ENCODE data around the gene UVRAG. TPM values are rescaled to one million over a fixed set of nuclear protein-coding genes. Genes with fewer than 3 reads are reported as not detected.

The UVRAG gene
- total RNA-seq, 1 donor from 2014 or later = 45.2 TPM

- Histone ChIP-seq H3K27me3 (no peaks in the 10 kb centered on the region), H3K27ac (no peak overlapping the region), H3K36me3 (no peaks in the 10 kb centered on the region), H3K4me3 (no peak overlapping the region), H3K4me1 (peaks cover 0 to 7% of the 10 kb centered on the region in 2 donors), H3K9me3 (no peaks in the 10 kb centered on the region)
- DNase-seq (ENCODE audit: low spot score in 2 of 2) = no peak
- no peak for TF ChIP-seq CTCF (IDR thresholded peaks at IDR 0.05)
- intact Hi-C loops (cut with DNase I) = no loop called here
Observed at GRCh38 chr11:75954039-75954438, 139.0 kb downstream of the UVRAG start.

DNA sequence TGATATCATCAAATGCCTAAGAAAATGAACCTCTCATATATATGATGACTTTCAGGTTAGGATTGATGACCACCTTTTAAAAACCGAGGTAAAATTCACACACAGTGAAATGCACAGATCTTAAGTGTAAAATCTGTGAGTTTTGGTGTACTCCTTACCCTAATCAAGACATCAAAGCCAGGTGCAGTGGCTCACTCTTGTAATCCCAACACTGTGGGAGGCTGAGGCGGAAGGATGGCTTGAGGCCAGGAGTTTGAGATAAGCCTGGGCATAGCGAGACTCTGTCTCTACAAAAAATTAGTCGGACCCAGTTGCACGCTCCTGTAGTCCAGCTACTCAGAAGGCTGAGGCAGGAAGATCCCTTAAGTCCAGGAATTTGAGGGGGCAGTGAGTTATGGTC lies 140.4 kb downstream of the UVRAG start:
- Histone ChIP-seq H3K27ac (no peak overlapping the region), H3K27me3 (no peaks in the 10 kb centered on the region), H3K4me3 (no peak overlapping the region), H3K4me1 (peaks cover 0 to 7% of the 10 kb centered on the region in 2 donors), H3K36me3 (no peaks in the 10 kb centered on the region), H3K9me3 (no peaks in the 10 kb centered on the region)
- no peak for TF ChIP-seq CTCF (IDR thresholded peaks at IDR 0.05)
- intact Hi-C loops (cut with DNase I) = no loop called here
- no peak for DNase-seq (ENCODE audit: low spot score in 2 of 2)

DNA sequence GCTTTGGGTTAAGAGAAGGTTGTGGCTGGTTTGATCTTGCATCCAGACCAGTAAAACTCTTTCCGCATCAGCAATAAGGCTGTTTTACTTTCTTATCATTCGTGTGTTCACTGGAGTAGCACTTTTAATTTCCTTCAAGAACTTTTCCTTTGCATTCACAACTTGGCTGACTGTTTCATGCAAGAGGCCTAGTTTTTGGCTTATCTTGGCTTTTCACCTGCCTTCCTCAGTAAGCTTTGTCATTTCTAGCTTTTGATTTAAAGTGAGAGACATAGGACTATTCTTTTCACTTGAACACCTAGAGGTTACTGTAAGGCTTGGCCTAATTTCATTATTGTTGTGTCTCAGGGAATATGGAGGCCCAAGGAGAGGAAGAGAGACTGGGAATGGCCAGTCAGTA lies 144.5 kb downstream of the UVRAG start:
- H3K36me3 ChIP-seq = no peaks in the 10 kb centered on the region
- H3K4me3 ChIP-seq = no peak overlapping the region
- no peaks in the 10 kb centered on the region for H3K9me3 ChIP-seq
- peaks cover 0 to 4% of the 10 kb centered on the region in 2 donors for H3K4me1 ChIP-seq
- TF ChIP-seq CTCF (IDR thresholded peaks at IDR 0.05) = no peak
- intact Hi-C loops (cut with DNase I) = no loop called here
- no peaks in the 10 kb centered on the region for H3K27me3 ChIP-seq
- DNase-seq (ENCODE audit: low spot score in 2 of 2) = no peak
- H3K27ac ChIP-seq = no peak overlapping the region

GRCh38 chr11:75964071-75964470 lies 149.1 kb downstream of the UVRAG start:
- Histone ChIP-seq H3K27me3 (no peaks in the 10 kb centered on the region), H3K4me3 (no peak overlapping the region)
- intact Hi-C loops (cut with DNase I) = no loop called here

GRCh38 chr11:75966537-75967287 lies 151.7 kb downstream of the UVRAG start:
- H3K27ac ChIP-seq = no peak overlapping the region
- H3K36me3 ChIP-seq = no peaks in the 10 kb centered on the region
- no peaks in the 10 kb centered on the region for H3K9me3 ChIP-seq
- H3K4me3 ChIP-seq = no peak overlapping the region
- intact Hi-C loops (cut with DNase I) = no loop called here
- no peak for DNase-seq (ENCODE audit: low spot score in 2 of 2)
- no peaks in the 10 kb centered on the region for H3K4me1 ChIP-seq
- no peaks in the 10 kb centered on the region for H3K27me3 ChIP-seq
- TF ChIP-seq CTCF (IDR thresholded peaks at IDR 0.05) = no peak

More at GRCh38 chr11:75964071-75964470, 149.1 kb downstream of the UVRAG start:
- Histone ChIP-seq H3K27ac (no peak overlapping the region), H3K4me1 (no peaks in the 10 kb centered on the region), H3K9me3 (no peaks in the 10 kb centered on the region), H3K36me3 (no peaks in the 10 kb centered on the region)
- DNase-seq (ENCODE audit: low spot score in 2 of 2) = no peak
- no peak for TF ChIP-seq CTCF (IDR thresholded peaks at IDR 0.05)

Measured in ascending aorta (tissue), 2 donors.